HFFc6 (cell line): ENCODE measurements around the gene FGFBP3. TPM values are rescaled to one million over a fixed set of nuclear protein-coding genes. Genes with fewer than 3 reads are reported as not detected.
A peak's percentile ranks its signal among the peaks of the same experiment; 100 is the strongest.

ENCODE experiments used
- DNase-seq: peaks from one replicate; pipeline ENCODE4 v3.0.0-alpha.2; 2018
- H3K27ac Mint-ChIP-seq: 2 replicates; pipeline ENCODE4 v1.8.0; 2020; ENCODE audit warnings: mild to moderate bottlenecking, mixed read lengths
- H3K27me3 Mint-ChIP-seq: 2 replicates; pipeline ENCODE4 v1.8.0; 2021; ENCODE audit warnings: mild to moderate bottlenecking, moderate library complexity, mixed read lengths; ENCODE audit not compliant: insufficient read depth
- H3K36me3 Mint-ChIP-seq: 2 replicates; pipeline ENCODE4 v1.8.0; 2021; ENCODE audit warnings: low read depth, mixed read lengths
- H3K4me1 Mint-ChIP-seq: 2 replicates; pipeline ENCODE4 v1.8.0; 2020; ENCODE audit warnings: low read depth, mixed read lengths
- H3K4me3 Mint-ChIP-seq: 2 replicates; pipeline ENCODE4 v1.8.0; 2020; ENCODE audit warnings: mild to moderate bottlenecking, moderate library complexity, mixed read lengths
- H3K9me3 Mint-ChIP-seq: 2 replicates; pipeline ENCODE4 v1.8.0; 2020; ENCODE audit warnings: mild to moderate bottlenecking, mixed read lengths
- CTCF ChIP-seq: fragments of 200-600 bp; sonication (generic); IDR thresholded peaks from 2 replicates; pipeline ENCODE4 v1.5.0; 2021; ENCODE audit warnings: antibody characterized with exemption, mild to moderate bottlenecking
- long read RNA-seq: library from polyadenylated mRNA; unstranded; transcript quantifications from one replicate; pipeline ENCODE4 v2.0.0, GENCODE V29; 2019
- total RNA-seq, 6 experiments: library from RNA; stranded (reverse); fragmentation: NEBNext Ultra II Directional; extraction: Animal tissue kit (Norgen Biotek cat#: 25700); gene quantifications; 2 replicates in 1 of 6; 3 replicates in 5 of 6; pipeline ENCODE4 v1.2.3, GENCODE V29; 2021

The FGFBP3 gene
- total RNA-seq: under 1 TPM; 0.47 to 0.54 (median 0.52) TPM
- long read RNA-seq, partial matches to known transcripts: 0 of 3 reads
- long read RNA-seq, other reads (novel, unspliced or antisense): 2 of 3 reads

- Mint-ChIP-seq H3K27me3 (0 out of 2 replicates have a peak, but pooled peaks cover 6% of the 10 kb centered on the region), H3K9me3 (no peaks in the 10 kb centered on the region), H3K4me1 (peaks cover 32% of the 10 kb centered on the region), H3K4me3 (peak within 1 kb of the TSS; percentile 84), H3K36me3 (peaks cover 6% of the 10 kb centered on the region; the same call in 1 of the 2 replicates), H3K27ac (no peak within 1 kb of the TSS)
- peak; percentile 17; the same call in 1 of the 2 replicates for TF ChIP-seq CTCF
- DNase-seq: no peak
These were observed at the start of gene FGFBP3 for GRCh38 chr10:91909117-91909677. FGFBP3 (minus strand) TSS chr10:91909486; CDS start chr10:91908969, 517 bp downstream.

- no peaks in the 10 kb centered on the region for H3K9me3 Mint-ChIP-seq
- no peaks in the 10 kb centered on the region for H3K4me1 Mint-ChIP-seq
- no peak for TF ChIP-seq CTCF
- H3K27me3 Mint-ChIP-seq: no peaks in the 10 kb centered on the region
- H3K4me3 Mint-ChIP-seq: no peak overlapping the region
- H3K27ac Mint-ChIP-seq: no peak overlapping the region
- DNase-seq: no peak
- H3K36me3 Mint-ChIP-seq: peaks cover 39% of the 10 kb centered on the region
These were observed 47.8 kb upstream of the FGFBP3 start for GRCh38 chr10:91957091-91957490.

GRCh38 chr10:91955114-91955513 is 45.8 kb upstream of the FGFBP3 start:
- H3K27me3 Mint-ChIP-seq: no peaks in the 10 kb centered on the region
- DNase-seq: no peak
- no peak overlapping the region for H3K27ac Mint-ChIP-seq
- no peak overlapping the region for H3K4me3 Mint-ChIP-seq
- H3K9me3 Mint-ChIP-seq: no peaks in the 10 kb centered on the region
- H3K4me1 Mint-ChIP-seq: no peaks in the 10 kb centered on the region
- peaks cover 43% of the 10 kb centered on the region for H3K36me3 Mint-ChIP-seq
- no peak for TF ChIP-seq CTCF

GRCh38 chr10:91953600-91954160 is 44.4 kb upstream of the FGFBP3 start:
- peaks cover 32% of the 10 kb centered on the region for H3K36me3 Mint-ChIP-seq
- no peaks in the 10 kb centered on the region for H3K27me3 Mint-ChIP-seq
- DNase-seq: no peak
- H3K9me3 Mint-ChIP-seq: no peaks in the 10 kb centered on the region
- H3K4me1 Mint-ChIP-seq: no peaks in the 10 kb centered on the region
- H3K27ac Mint-ChIP-seq: no peak overlapping the region
- TF ChIP-seq CTCF: no peak
- H3K4me3 Mint-ChIP-seq: no peak overlapping the region

- TF ChIP-seq CTCF: no peak
- no peaks in the 10 kb centered on the region for H3K9me3 Mint-ChIP-seq
- peak; percentile 68 for DNase-seq
- no peak overlapping the region for H3K4me3 Mint-ChIP-seq
- H3K27ac Mint-ChIP-seq: peak overlapping the region; percentile 74
- H3K27me3 Mint-ChIP-seq: no peaks in the 10 kb centered on the region
- peaks cover 20% of the 10 kb centered on the region for H3K4me1 Mint-ChIP-seq
- peaks cover 11% of the 10 kb centered on the region for H3K36me3 Mint-ChIP-seq
These were observed 35.8 kb upstream of the FGFBP3 start for GRCh38 chr10:91944880-91945630.
